ENCODE measurements around the gene MOAP1.
"Not testable (repeated sequence)": the region's sequence is repeated elsewhere in the genome, so short reads cannot be mapped to it uniquely, and the experiment has no call there.

Gene MOAP1

GRCh38 chr14:93185349-93185720, 638 bp upstream of the MOAP1 start:
- DNase-seq (ENCODE audit: low spot score): no peak

DNA sequence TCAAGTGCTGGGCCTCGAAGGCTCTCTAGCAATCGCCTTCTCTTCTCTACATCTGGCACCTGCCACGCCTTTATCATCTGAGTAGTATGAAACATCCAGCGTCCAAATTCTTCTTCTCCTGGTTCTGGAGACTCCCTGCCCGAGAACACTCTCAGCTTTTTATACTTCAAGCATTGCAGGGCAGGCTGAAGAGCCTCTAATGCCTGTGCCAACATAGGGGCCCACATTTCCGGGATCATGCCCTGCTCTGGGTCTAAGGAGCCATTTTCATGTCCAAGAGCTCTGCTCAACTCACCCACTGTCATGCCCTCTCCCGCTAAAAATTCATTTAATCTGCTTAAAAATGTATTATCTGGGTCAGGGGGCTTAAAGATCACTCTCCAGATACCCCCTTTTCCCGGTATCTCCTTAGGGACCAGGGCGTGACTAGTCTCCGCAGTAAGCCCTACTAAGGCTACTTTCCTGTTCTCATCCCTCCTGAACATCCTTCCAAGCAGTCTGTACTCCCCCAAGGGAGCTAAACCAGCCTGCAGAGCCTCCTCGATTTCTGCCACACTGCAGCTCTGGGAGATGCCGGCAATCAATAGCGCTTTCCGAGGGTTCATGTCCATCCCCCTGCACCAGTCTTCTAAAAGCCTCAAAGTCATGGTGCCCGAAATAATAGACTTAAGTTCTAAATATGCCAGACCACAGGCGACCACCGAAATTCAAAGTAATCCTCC, 940 bp downstream of the MOAP1 start:
- no peak for DNase-seq (ENCODE audit: low spot score)

DNA sequence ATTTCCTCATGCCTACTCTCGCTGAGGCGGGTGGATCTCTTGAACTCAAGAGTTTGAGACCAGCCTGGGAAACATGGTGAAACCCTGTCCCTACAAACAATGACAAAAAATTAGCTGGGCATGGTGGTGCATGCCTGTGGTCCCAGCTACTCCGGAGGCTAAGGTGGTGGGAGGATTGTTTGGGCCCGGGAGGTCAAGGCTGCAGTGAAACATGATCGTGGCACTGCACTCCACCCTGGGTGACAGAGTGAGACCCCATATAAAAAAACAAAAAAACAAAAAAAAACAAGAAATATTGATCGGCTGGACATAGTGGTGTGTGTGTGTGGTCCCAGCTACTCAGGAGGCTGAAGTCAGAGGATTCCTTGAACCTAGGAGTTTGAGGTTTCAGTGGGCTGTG, 9.2 kb downstream of the MOAP1 start:
- DNase-seq (ENCODE audit: low spot score): no peak

DNA sequence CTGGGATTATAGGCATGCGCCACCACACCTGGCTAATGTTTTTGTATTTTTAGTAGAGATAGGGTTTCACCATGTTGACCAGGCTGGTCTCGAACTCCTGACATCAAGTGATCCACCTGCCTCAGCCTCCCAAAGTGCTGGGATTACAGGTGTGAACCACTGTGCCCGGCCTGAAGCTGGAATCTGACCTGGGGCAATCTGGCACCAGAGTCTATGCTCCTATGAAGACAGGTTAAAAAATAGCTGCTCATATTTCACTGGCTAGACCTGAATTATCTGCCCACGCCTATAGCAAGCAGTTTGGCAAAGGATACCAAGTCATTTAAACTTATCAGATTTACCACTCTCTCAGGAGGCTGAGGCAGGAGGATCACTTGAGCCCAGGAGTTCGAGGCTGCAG, 10.0 kb downstream of the MOAP1 start:
- not testable (repeated sequence) for DNase-seq (ENCODE audit: low spot score)

DNA sequence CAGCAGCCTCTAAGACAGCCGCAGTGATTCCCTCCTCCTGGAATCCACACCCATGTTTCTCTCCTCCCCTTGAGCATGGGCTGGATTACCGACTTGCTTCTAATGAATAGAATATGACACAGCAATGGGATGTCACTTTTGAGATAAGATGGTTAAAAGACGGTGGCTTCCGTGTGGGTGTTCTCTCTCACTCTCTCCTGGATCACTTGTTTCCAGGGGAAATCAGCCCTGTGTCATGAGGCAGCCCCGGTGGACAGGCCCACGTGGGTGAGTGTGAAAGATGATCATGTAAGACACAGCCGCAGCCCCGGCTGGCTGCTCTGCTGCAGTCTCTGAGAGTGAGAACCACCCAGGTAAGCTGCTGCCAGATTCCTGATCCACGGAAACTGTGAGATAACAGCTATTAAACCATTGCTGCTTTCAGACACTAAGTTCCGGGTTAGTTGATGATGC, 10.7 kb downstream of the MOAP1 start:
- no peak for DNase-seq (ENCODE audit: low spot score)

DNA sequence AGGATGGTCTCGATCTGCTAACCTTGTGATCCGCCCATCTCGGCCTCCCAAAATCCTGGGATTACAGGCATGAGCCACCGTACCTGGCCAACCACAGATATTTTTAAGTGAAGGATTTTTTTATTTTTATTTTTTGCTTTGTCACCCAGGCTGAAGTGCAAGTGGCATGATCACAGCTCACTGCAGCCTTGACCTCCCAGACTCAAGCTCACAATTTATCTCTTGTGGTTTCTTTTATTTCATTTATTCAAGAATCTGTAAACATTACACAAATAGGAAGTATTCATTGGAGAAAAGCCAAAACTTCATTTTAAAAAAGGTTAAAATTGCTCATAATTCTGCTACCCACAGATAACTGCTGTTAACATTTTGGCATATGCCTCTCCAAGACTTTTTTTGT, 13.3 kb downstream of the MOAP1 start:
- no peak for DNase-seq (ENCODE audit: low spot score)

DNA sequence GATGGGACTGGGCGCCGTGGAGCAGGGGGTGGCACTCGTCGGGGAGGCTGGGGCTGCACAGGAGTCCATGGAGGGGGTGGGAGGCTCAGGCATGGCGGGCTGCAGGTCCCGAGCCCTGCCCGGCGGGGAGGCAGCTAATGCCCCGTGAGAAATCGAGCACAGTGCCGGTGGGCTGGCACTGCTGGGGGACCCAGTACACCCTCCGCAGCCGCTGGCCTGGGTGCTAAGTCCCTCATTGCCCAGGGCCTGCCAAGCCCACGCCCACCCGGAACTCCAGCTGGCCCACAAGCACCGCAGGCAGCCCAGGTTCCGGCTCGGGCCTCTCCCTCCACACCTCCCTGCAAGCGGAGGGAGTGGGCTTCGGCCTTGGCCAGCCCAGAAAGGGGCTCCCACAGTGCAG, 14.6 kb downstream of the MOAP1 start:
- DNase-seq (ENCODE audit: low spot score): not testable (repeated sequence)

DNA sequence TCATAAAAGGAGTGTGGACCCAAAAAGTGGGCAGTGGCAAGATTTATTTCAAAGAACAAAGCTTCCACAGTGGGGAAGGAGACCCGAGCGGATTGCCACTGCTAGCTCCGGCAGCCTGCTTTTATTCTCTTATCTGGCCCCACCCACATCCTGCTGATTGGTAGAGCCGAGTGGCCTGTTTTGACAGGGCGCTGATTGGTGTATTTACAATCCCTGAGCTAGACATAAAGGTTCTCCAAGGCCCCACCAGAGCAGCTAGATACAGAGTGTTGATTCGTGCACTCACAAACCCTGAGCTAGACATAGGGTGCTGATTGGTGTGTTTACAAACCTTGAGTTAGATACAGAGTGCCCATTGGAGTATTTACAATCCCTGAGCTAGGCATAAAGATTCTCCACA, 15.1 kb downstream of the MOAP1 start:
- DNase-seq (ENCODE audit: low spot score): not testable (repeated sequence)

GRCh38 chr14:93168610-93169009, 16.1 kb downstream of the MOAP1 start:
- not testable (repeated sequence) for DNase-seq (ENCODE audit: low spot score)

DNA sequence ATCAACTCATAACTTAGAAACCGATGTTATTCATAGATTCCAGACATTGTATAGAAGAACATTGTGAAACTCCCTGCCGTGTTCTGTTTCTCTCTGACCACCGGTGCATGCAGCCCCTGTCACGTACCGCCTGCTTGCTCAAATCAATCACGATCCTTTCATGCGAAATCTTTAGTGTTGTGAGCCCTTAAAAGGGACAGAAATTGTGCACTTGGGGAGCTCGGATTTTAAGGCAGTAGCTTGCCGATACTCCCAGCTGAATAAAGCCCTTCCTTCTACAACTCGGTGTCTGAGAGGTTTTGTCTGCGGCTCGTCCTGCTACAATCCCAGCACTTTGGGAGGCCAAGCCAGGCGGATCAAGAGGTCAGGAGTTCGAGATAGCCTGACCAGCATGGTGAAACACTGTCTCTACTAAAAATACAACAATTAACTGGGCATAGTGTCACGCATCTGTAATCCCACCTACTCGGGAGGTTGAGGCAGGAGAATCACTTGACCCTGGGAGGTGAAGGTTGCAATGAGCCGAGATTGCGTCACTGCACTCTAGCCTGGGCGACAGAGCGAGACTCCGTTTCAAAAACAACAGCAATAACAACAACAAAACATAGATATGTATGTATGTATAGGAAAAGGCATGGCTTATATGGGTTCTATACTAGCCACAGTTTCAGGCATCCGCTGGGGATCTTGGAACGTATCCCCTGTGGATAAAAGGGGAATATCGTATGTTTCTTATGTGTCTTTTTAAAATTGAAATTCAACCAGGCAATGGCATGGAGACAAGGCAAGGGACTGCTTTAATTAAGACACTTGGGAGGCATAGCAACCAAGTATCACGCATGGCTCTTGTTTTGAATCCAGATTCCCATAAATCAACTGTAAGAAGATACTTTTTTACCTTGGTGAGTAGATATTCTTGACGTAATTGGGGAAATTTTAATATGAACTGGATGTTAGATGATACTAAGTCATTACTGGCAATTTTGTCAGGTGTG, 19.1 kb downstream of the MOAP1 start:
- not testable (repeated sequence) for DNase-seq (ENCODE audit: low spot score)

GRCh38 chr14:93163564-93163963, 21.1 kb downstream of the MOAP1 start:
- DNase-seq (ENCODE audit: low spot score): no peak

- DNase-seq (ENCODE audit: low spot score): no peak
Measured at GRCh38 chr14:93161411-93161940, 23.2 kb downstream of the MOAP1 start.

DNA sequence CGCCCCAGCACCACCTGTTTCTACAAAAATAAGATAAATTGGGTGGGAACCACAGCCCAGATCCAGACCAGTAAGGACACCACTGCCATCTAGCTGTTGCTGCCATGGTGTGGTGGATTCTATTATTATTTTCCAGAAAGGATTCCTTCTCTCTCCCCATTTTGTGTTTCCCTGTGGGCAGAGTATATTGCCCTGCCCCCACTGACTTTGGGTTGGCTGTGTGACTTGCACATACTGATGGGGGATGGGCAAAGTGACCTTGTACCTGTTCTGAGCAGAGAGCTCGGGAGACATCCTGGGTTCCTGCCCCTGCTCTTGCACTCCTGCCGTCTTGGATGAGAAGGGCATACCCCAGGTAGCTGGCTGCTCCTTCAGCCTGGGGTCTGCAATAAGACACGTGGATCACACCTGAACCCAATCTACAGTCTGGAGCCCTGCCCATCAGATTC, 24.3 kb downstream of the MOAP1 start:
- DNase-seq (ENCODE audit: low spot score): no peak

DNA sequence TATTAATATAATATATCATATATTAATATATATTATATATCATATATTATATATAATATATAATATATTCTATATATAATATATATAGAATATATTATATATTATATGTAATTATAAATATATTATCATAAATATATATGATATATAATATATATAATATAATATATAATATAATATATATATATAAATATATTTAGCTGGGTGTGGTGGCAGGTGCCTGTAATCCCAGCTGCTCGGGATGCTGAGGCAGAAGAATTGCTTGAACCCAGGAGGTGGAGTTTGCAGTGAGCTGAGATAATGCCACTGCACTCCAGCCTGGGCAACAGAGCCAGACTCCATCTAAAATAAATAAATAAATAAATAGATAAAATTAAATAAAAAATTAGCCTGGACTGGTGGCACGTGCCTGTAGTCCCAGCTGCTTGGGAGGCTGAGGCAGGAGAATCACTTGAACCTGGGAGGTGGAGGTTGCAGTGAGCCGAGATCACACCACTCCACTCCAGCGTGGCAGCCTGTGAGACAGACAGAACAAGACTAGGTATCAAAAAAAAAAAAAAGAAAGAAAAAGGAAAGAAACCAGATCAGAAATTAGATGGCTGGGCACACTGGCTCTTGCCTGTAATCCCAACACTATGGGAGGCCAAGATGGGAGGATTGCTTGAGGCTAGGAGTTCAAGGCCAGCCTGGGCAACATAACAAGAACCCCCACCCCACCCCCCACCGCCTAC, 24.9 kb downstream of the MOAP1 start:
- DNase-seq (ENCODE audit: low spot score): not testable (repeated sequence)

DNA sequence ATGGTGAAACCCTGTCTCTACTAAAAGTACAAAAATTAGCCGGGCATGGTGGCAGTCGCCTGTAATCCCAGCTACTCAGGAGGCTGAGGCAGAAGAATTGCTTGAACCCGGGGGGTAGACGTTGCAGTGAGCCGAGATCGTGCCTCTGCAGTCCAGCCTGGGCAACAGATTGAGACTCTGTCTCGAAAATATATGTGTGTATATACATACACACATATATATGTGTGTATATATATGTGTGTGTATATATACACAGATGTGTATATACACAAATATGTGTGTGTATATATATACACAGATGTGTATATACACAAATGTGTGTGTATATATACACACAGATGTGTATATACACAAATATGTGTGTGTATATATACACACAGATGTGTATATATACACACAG, 26.3 kb downstream of the MOAP1 start:
- not testable (repeated sequence) for DNase-seq (ENCODE audit: low spot score)

GRCh38 chr14:93156693-93157369, 27.9 kb downstream of the MOAP1 start:
- DNase-seq (ENCODE audit: low spot score): no peak

DNA sequence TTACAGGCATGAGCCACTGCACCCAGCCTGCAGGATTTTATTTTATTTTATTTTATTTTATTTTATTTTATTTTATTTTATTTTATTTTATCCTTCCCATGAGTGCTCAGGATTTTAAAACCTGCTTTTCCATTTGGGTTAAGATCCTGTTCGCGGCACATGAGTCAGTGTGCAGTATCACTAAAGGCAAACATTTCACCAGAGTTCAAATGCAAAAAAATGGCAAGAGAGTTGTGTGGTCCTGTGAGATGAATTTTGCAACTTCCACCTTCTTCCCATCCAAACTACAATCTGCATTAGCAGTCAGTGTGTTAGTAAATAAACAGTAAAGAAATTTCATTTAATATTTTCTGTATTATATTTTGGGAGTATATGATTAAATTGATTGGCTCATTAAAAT, 29.0 kb downstream of the MOAP1 start:
- DNase-seq (ENCODE audit: low spot score): no peak

DNA sequence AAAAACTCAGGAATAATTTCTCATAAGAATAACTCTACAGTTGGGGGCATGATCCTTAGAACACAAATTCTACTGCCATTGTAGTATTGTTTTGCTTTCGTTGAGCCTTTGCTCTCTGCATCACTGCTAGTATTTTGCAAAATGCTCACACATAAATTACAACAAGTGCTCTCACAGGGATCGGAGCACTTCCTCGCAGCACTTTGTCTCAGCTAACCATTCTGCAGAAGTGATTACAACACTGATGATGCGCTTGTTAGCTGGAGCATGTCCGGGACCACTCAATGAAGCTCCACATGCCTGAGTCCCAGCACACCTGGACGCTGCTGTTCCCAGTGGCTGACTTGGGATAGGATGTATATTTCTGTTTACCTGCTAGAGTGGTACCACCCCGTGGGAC, 31.6 kb downstream of the MOAP1 start:
- DNase-seq (ENCODE audit: low spot score): no peak

DNA sequence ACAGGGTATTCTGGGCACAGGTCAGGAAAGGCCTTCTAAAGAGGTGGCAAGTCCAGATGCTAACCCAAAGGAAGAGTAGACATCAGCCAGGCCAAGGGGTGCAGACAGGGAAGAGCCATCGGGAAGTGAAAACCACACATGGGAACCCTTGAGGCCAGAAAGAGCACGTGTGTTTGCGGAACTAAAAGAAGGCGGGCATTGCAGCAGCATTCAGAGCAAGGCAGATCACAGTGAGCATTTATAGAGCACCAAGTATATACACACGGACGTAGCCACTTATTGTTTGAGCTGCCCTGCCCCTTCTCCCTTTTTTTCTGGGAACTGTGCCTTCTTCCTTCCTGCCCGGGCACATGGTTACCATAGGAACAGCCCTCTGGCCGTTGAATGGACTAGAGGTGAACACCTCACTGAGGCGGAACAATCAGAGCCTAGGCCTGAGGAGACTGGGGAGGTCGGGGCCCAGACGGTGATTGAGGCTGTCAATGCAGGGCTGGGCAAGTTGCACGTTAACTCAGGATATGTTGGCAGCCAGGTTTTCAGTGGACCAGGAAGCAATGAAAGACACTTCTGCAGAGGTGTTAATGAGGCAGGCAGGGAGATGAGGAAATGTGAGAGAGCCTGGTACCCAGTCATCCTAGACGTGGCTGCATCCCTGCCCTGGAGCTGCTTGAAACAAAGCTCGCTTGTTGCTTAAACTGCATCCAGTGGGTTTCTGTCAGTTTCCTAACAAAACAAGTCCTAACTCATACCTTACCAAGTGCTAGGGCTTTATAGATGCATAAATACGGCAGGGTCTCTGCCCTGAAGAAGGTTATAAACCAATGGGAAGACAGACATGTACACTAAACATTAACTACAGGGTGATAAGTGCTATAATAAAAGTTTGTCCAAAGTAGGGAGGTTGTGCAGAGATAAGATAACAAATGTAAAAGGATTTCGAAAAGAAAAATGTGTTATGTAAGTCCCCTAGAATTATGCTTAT, 34.2 kb downstream of the MOAP1 start:
- no peak for DNase-seq (ENCODE audit: low spot score)

- DNase-seq (ENCODE audit: low spot score): no peak
Measured at GRCh38 chr14:93148979-93149378, 35.7 kb downstream of the MOAP1 start.

Measured in CD4-positive, alpha-beta T cell treated with Interleukin-15 for 4 hours (primary cell).